Suppressor macrophage (primary cell): Measurements from ENCODE around the gene MEX3A.

Source experiments
- DNase-seq, 4 experiments: peaks; one replicate each; pipeline ENCODE4 v3.0.0-alpha.2; 2020 to 2022

The MEX3A gene

GRCh38 chr1:156054500-156055280, 27.6 kb downstream of the MEX3A start, which contains the start of gene LAMTOR2:
Gene LAMTOR2, plus strand, starts transcription at chr1:156054782. Its CDS starts 108 bp downstream, at chr1:156054890.
- DNase-seq: peak; percentile 99

DNA sequence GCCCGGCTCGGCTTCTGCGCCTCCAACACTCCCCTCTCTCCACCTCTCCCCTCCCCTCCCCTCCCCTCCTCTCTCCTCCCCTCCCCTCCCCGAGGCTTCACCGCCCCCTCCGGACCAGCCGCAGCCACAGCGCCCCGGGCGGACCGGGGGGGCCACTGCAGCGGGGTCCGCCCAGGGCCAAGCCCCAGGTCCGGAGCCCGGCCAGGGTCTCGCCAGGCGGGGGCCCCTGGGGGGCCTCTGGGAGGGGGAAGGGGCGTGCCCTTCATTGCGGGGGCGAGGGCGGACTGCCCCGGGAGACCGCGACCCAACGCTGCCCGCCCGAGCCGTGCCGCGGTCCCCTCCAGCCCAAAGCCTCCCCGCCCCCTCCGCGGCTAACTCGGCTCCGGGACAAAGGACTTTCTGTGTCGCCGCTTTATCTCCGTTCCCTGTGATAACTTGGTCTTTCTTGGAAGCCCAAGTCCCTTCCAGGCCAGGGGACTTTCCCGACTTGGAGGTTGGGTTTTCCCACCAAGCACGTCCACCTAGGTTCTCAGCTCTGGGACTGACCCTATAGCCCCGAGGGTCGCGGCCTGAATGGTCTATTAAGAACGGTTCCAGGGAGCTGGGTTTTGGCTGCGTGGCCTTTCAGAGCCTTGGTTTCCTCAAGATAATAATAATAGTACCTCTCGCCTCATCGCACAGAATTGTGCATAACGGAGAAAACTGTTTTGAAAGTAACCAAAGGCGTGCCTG, 28.3 kb downstream of the MEX3A start, which contains the start of gene UBQLN4:
Gene UBQLN4, minus strand, starts transcription at position 31 of the 732 bp plus-strand sequence. CDS start 97 bp downstream, outside the sequence.
- DNase-seq: peak; percentile 90 to 96 (median 93)

- peak; percentile 64 to 76 (median 72) for DNase-seq
Measured at GRCh38 chr1:156052862-156053767, 29.1 kb downstream of the MEX3A start.

- no peak for DNase-seq
Measured at GRCh38 chr1:156051011-156051725, 31.1 kb downstream of the MEX3A start.

DNA sequence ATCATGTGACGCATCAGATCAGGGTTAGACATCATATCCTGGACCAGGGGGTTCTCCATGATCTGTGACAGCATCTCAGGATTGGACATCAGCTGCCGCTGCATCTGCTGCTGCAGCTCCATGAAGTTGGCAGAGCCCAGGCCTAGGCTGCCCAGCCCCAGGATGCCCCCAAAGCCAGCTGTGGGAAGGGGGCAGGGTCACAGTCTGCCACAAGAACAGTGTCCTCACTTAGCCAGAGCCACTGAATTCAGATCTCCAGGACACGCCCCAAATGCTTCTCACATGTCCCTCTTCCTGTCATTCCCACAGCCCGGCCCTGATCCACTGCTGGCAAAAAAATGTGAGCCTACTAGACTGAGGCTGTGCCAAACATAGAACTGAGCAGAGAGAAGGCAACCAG, 31.9 kb downstream of the MEX3A start:
- no peak for DNase-seq

- peak in 3 of 4 experiments; percentile 22 to 31 (median 28) for DNase-seq
Measured at GRCh38 chr1:156048663-156049258, 33.5 kb downstream of the MEX3A start.

GRCh38 chr1:156045076-156045475, 37.2 kb downstream of the MEX3A start:
- no peak for DNase-seq

DNA sequence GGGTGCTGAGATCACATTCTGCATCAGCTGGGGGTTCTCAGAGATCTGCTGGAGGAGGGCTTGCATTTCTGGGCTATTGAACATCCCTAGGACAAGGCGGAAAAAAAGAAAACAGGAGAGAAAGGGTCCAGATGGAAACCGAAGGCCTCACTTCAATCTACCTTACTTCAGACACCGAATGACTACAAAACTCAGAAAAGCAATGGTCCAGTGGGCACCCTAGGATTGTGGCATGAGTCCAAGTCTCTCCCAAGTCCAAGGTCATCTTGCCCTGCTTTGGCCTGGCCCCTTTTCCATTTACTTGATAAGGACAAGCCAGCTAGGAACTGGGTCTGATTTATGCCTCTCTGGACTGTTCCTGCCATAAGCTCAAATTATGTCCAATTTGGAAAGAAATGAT, 39.4 kb downstream of the MEX3A start:
- DNase-seq: no peak

DNA sequence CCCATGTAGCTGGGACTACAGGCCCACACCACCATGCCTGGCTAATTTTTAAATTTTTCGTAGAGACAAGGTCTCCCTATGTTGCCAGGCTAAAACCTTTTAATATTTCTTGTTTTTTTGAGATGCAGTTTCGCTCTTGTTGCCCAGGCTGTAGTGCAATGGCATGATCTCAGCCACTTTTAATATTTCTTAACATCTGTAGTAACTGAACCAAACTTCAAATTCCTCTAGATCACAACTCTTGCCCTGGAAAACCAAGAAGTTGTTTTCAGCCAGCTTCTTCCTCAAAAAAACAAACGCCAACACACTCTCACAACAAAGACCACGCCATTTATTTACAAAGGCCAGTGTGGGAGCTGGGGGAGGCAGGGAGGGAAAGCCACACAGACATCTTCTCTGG, 47.3 kb downstream of the MEX3A start:
- DNase-seq: peak in 3 of 4 experiments; percentile 17 to 51 (median 40)

- DNase-seq: no peak
Measured at GRCh38 chr1:156033011-156033410, 49.3 kb downstream of the MEX3A start.

DNA sequence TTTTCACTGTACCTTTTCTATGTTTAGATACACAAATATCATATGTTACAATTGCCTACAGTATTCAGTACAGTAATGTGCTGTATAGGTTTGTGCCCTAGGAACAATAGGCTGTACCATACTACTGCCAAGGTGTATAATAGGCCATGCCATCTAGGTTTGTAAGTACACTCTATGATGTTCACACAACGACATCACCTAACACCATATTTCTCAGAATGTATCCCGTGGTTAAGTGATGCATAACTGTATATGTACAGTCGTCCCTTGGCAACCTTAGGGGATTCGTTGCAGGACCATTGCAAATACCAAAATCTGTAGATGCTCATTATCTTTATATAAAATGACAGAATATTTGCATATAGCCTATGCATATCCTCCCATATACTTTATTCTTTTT, 55.7 kb downstream of the MEX3A start:
- no peak for DNase-seq

DNA sequence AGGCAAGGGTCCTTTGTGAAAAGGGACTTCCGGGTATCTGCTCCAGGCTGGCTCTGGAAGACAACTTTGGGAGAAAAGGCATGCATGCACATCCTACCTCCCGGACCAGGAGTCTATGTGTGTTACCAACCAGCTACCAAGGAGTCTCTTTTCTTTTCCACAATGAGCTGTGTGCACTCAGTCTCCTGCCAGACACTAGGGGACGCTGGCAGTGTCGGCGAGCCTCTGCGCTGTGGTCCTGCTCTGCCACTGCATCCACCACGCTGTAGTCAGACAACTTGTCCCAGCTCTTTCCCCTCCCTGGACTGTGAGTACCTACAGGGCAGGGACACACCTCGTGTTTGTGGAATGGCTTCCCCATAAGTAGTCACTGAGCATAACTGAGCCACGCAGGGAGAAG, 56.4 kb downstream of the MEX3A start:
- peak; percentile 53 to 78 (median 62) for DNase-seq

GRCh38 chr1:156024801-156025200, 57.5 kb downstream of the MEX3A start:
- DNase-seq: no peak
